HepG2 (cell line): ENCODE measurements around the gene NOC4L. TPM values are rescaled to one million over a fixed set of nuclear protein-coding genes. Genes with fewer than 3 reads are reported as not detected.

Source experiments
- ATAC-seq: fragments of 200-7000 bp; cut with Tn5 transposase; 3 replicates; pipeline ENCODE4 v1.9.1; 2020; ENCODE audit warnings: mild to moderate bottlenecking, moderate library complexity
- BruUV-seq: library from RNA; stranded (reverse); fragments of 400-500 nt; replicated peaks from 2 replicates; lab custom pipeline; 2021; lab: Mats Ljungman, UMichigan
- CTCF ChIA-PET: fragments of 300-600 bp; formaldehyde crosslinking; extraction: SDS; loops from one replicate; lab custom pipeline; 2021; ENCODE audit warnings: low total read pairs, inconsistent platforms, low intra/inter-chr PET ratio; lab: Yijun Ruan, JAX
- POLR2A ChIA-PET: fragments of 350-600 bp; sonication (Branson Sonifier 250); formaldehyde crosslinking; loops from one replicate; lab custom pipeline; 2020; ENCODE audit warnings: antibody characterized with exemption, inconsistent platforms; lab: Yijun Ruan, JAX
- DNase-seq: peaks from one replicate; pipeline ENCODE4 v3.0.0-alpha.2; 2015; ENCODE audit warnings: low spot score
- FAIRE-seq: peaks from 3 replicates; lab custom pipeline; 2011; peaks lifted over from hg19 to GRCh38; lab: Jason Lieb, UNC
- H2AFZ ChIP-seq: one replicate; pipeline ENCODE4 v1.6.1; 2011; ENCODE audit warnings: low read length, inconsistent platforms
- H3K27ac ChIP-seq: fragments of 300-600 bp; 3 replicates; pipeline ENCODE4 v1.8.0; 2011; ENCODE audit warnings: mixed run types, mild to moderate bottlenecking, mixed read lengths, low read length, inconsistent platforms; ENCODE audit not compliant: insufficient read depth; ENCODE audit errors: extremely low read length
- H3K27me3 ChIP-seq, 2 experiments: fragments of 200-600 bp in 1 of 2; 2 replicates in 1 of 2; 3 replicates in 1 of 2; pipeline versions ENCODE4 v1.6.0 to v1.8.0; 2011; ENCODE audit warnings: low read length in 2 of 2, mild to moderate bottlenecking in 2 of 2, moderate library complexity in 2 of 2, inconsistent platforms in 1 of 2; ENCODE audit not compliant: insufficient read depth in 2 of 2, control insufficient read depth in 1 of 2
- H3K36me3 ChIP-seq, 2 experiments: fragments of 200-600 bp in 1 of 2; replicated peaks in 1 of 2; 2 replicates in 1 of 2; 3 replicates in 1 of 2; pipeline versions ENCODE4 v1.5.1 to v1.8.0; 2011; ENCODE audit warnings: low read length in 2 of 2, inconsistent platforms in 1 of 2; ENCODE audit not compliant: insufficient read depth in 2 of 2, control insufficient read depth in 1 of 2
- H3K4me1 ChIP-seq: 2 replicates; pipeline ENCODE4 v1.5.1; 2012; ENCODE audit warnings: low read length, inconsistent platforms; ENCODE audit not compliant: insufficient read depth
- H3K4me2 ChIP-seq: 2 replicates; pipeline ENCODE4 v1.6.0; 2011; ENCODE audit warnings: low read depth, low read length, inconsistent platforms
- H3K4me3 ChIP-seq, 3 experiments: fragments of 200-600 bp in 1 of 3; sonication (generic), shearing (Covaris generic) in 1 of 3; replicated peaks in 1 of 3; 2 replicates each; pipeline ENCODE4 v1.5.1; 2011 to 2016; ENCODE audit warnings: low read length in 3 of 3, inconsistent platforms in 2 of 3, low read depth in 2 of 3, mild to moderate bottlenecking in 2 of 3, control low read depth in 1 of 3, mixed read lengths in 1 of 3; ENCODE audit not compliant: insufficient read depth in 1 of 3
- H3K79me2 ChIP-seq: one replicate; pipeline ENCODE4 v1.6.1; 2011; ENCODE audit warnings: low read length, inconsistent platforms; ENCODE audit not compliant: insufficient read depth
- H3K9ac ChIP-seq: 2 replicates; pipeline ENCODE4 v1.6.0; 2011; ENCODE audit warnings: mild to moderate bottlenecking, low read depth, low read length, inconsistent platforms; ENCODE audit not compliant: insufficient read depth
- H3K9me3 ChIP-seq: 2 replicates; pipeline ENCODE4 v1.5.1; 2012; ENCODE audit warnings: mild to moderate bottlenecking, low read length
- H4K20me1 ChIP-seq: 2 replicates; pipeline ENCODE4 v1.6.0; 2011; ENCODE audit warnings: inconsistent platforms, mild to moderate bottlenecking, low read length, moderate library complexity; ENCODE audit not compliant: insufficient read depth
- BHLHE40 ChIP-seq: IDR thresholded peaks from 2 replicates; pipeline ENCODE4 v1.6.1; 2011; ENCODE audit warnings: low read length, improper control_type of control experiment
- ZBTB4 ChIP-seq: sonication (generic); formaldehyde crosslinking; IDR thresholded peaks from 2 replicates; pipeline ENCODE4 v1.4.0; 2020; ENCODE audit warnings: missing genetic modification reagents, mild to moderate bottlenecking, borderline replicate concordance
- WGBS: methylation state at CpG from one replicate; pipeline ENCODE4 v1.1.6; 2017; ENCODE audit warnings: low lambda C conversion rate; 5-methylcytosine and 5-hydroxymethylcytosine counted together
- in situ Hi-C: cut with HindIII; loops from 2 replicates; pipeline ENCODE4 v1.10.0; 2017; ENCODE audit warnings: low pct_unique_long_range_greater_than_20kb; ENCODE audit not compliant: extremely low pct_ligation_motif_present
- intact Hi-C: fragments of 100-400 bp; cut with micrococcal nuclease; formaldehyde crosslinking; loops from one replicate; pipeline ENCODE4 v1.10.0; 2022; ENCODE audit not compliant: unreplicated experiment
- polyA plus RNA-seq, 8 experiments: library from polyadenylated mRNA; depleted of rRNA in 3 of 8; stranded (reverse) in 7 of 8; unstranded in 1 of 8; fragments of >200 nt; fragmentation: Illumina TruSeq in 4 of 8; extraction: Trizol in 4 of 8; gene quantifications; 2 replicates each; pipeline versions ENCODE4 v1.2.1 to v1.2.3, GENCODE V29; 2011 to 2016; ENCODE audit warnings: low read depth in 4 of 8, missing spikeins in 1 of 8, mixed read lengths in 1 of 8; ENCODE audit not compliant: insufficient read depth in 1 of 8
- total RNA-seq, 5 experiments: library from RNA; depleted of rRNA; stranded (reverse); fragments of >200 nt; fragmentation: Illumina TruSeq; extraction: Trizol; gene quantifications; 2 replicates each; pipeline ENCODE4 v1.2.3, GENCODE V29; 2016; ENCODE audit warnings: low read depth in 1 of 5

Gene NOC4L
- total and polyA plus RNA-seq, 2 of the 13 experiments (the other 11 are each of a cell fraction or from before 2014, with no cell fraction given), result 4.3 to 14.6 TPM

- no peaks in the 10 kb centered on the region for H3K79me2 ChIP-seq
- TF ChIP-seq BHLHE40, result peak; percentile 62; the same call in 1 of the 2 replicates
- TF ChIP-seq ZBTB4 (CRISPR knock-in tag), result no peak
- TF ChIP-seq, all 625 proteins: peak for 1
- no peak overlapping the region for H3K4me2 ChIP-seq
- intact Hi-C loops (no loop called here), in situ Hi-C loops (no loop called here)
- peaks cover 12 to 52% of the 10 kb centered on the region in 2 experiments; a peak in 4 of 5 replicates for H3K27me3 ChIP-seq
- H4K20me1 ChIP-seq, result 0 out of 2 replicates have a peak, but pooled peaks cover 5% of the 10 kb centered on the region
- no peak overlapping the region for H3K4me3 ChIP-seq
- H3K27ac ChIP-seq, result no peak overlapping the region
- no peak overlapping the region for H2AFZ ChIP-seq
- no peak overlapping the region for H3K9ac ChIP-seq
- no peak for DNase-seq
- CTCF ChIA-PET, result no interaction called here
- no peaks in the 10 kb centered on the region for H3K9me3 ChIP-seq
- no TSS peak for BruUV-seq
- FAIRE-seq, result no peak
- no peaks in the 10 kb centered on the region for H3K36me3 ChIP-seq
- WGBS, result 38% methylated on average over 10 of the region's 30 CpGs
- no peaks in the 10 kb centered on the region for H3K4me1 ChIP-seq
- POLR2A ChIA-PET, result no interaction called here
- no peak for ATAC-seq
Observed at GRCh38 chr12:132167611-132168310, 23.5 kb downstream of the NOC4L start.
